ENCODE results near the gene PRSS57. TPM values are rescaled to one million over a fixed set of nuclear protein-coding genes. Genes with fewer than 3 reads are reported as not detected.
"Not testable (repeated sequence)": the region's sequence is repeated elsewhere in the genome, so short reads cannot be mapped to it uniquely, and the experiment has no call there.

The PRSS57 gene
- not detected for total RNA-seq

DNA sequence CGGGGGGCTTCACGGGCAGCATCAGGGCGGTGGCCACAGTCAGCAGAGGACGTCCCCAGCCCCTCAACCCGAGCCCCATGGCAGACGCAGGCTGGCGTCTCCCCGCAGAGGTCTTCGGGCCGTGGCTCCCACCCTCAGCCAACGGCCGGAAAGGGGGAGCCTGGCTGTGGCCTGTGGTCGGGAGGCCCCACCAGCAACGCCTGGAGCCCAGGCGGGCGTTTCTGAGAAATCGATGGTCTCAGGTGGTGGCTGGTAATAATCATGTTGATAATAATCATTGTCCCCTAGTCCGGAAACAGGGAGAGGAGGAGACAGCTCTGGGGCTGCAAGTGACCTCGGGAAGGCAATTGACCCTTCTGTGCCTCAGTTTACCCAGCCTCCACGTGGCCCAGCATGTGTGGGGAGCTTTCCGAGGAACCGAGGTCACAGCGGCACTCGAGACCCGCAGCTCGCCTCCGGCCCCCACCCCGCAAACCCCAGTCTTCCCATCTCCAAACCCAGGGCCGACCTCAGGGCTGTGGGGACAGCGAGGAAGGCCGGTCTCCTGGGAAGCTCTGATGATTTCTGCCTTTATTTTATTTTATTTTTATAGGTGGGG lies at the start of gene PRSS57:
Gene PRSS57 (minus strand): TSS at position 101 of the 598 bp plus-strand sequence. CDS start 22 bp downstream, at position 79.
- peaks cover 3% of the 10 kb centered on the region for H3K27me3 Mint-ChIP-seq
- no peak within 1 kb of the TSS for H3K27ac Mint-ChIP-seq
- H3K4me3 Mint-ChIP-seq: no peak within 1 kb of the TSS
- no peak for ATAC-seq (replicated peaks)
- no peaks in the 10 kb centered on the region for H3K4me1 Mint-ChIP-seq
- H3K36me3 Mint-ChIP-seq (ENCODE audit: low read depth): no peaks in the 10 kb centered on the region
- no peaks in the 10 kb centered on the region for H3K9me3 Mint-ChIP-seq

DNA sequence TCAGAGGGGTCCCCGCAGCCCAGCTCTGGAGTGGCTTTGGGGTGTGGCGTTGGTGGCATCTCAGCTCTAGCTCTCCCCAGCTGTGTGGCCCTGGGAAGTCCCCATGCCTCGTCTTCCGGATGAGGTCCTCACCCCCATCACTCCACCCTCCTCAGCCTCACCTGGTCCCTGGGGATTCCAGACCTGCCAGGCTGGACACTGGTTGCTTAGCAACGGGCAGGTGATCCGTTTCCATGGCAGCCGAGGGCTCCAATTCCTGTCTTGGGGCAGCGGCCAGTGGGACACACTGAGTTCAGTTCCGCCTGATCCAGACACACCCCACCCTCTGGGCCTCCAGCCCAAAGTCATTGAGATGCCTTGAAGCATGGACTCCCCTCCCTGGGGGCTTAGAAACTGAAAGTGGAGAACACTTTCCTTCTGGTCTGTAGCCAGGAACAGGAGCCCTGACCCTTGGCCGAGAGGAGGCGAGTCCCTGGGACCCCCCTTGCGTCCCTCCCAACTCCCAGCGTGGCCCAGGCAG lies 48.0 kb upstream of the PRSS57 start:
- no peak overlapping the region for H3K4me3 Mint-ChIP-seq
- ATAC-seq (replicated peaks): no peak
- no peaks in the 10 kb centered on the region for H3K9me3 Mint-ChIP-seq
- no peaks in the 10 kb centered on the region for H3K4me1 Mint-ChIP-seq
- no peak overlapping the region for H3K27ac Mint-ChIP-seq
- no peaks in the 10 kb centered on the region for H3K36me3 Mint-ChIP-seq (ENCODE audit: low read depth)
- no peaks in the 10 kb centered on the region for H3K27me3 Mint-ChIP-seq

DNA sequence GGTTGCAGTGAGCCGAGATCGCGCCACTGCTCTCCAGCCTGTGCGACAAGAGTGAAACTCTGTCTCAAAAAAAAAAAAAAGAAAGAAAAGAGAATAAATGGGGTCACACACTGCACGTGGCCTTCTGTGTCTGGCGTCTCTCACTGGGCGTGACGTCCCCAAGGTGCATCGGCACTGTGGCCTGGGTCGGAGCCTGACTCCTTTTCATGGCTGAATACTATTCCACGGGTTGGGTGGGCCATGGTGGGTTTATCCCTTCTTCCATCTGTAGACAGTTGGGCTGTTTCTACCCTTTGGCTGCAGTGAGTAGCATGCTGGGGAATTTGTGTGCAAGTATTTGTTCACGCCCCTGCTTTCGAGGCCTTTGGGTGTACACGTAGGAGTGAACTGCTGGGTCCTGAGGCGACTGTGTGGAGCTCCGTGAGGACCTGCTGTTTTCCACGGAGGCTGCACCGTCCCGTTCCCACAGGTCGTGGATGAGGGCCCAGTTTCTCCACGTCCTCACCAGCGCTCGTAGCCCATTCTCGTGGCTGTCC lies 47.4 kb upstream of the PRSS57 start:
- no peaks in the 10 kb centered on the region for H3K9me3 Mint-ChIP-seq
- no peaks in the 10 kb centered on the region for H3K36me3 Mint-ChIP-seq (ENCODE audit: low read depth)
- H3K27ac Mint-ChIP-seq: no peak overlapping the region
- ATAC-seq (replicated peaks): no peak
- no peak overlapping the region for H3K4me3 Mint-ChIP-seq
- no peaks in the 10 kb centered on the region for H3K27me3 Mint-ChIP-seq
- no peaks in the 10 kb centered on the region for H3K4me1 Mint-ChIP-seq

DNA sequence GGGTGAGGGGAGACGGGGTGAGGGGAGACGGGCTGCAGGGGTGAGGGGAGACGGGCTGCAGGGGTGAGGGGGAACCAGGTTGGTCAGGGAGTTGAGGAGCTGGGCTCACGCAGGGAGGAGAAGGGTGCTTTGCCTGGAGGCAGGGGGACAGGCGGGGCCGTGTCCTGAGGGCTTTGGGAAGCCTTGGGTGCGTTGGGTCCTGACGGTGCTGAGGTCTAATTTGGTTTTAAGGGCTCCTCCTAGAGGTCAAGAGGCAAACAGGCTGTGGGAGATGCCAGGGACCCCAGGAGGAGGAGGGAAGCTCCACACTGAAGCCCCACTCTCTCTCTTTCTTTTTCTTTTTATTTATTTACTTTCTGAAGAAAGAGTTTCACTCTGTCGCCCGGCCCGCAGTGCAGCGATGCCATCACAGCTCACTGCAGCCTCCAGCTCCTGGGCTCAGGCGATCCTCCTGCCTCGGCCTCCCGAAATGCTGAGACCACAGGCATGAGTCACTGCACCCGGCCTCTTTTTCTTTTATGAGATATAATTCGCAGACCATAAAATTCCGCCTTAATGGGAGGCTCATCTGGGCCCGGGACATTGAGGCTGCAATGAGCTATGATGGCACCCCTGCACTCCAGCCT lies 46.4 kb upstream of the PRSS57 start:
- Mint-ChIP-seq H3K36me3 (ENCODE audit: low read depth) (no peaks in the 10 kb centered on the region), H3K27ac (no peak overlapping the region), H3K9me3 (no peaks in the 10 kb centered on the region), H3K4me3 (no peak overlapping the region), H3K27me3 (no peaks in the 10 kb centered on the region), H3K4me1 (no peaks in the 10 kb centered on the region)
- no peak for ATAC-seq (replicated peaks)

DNA sequence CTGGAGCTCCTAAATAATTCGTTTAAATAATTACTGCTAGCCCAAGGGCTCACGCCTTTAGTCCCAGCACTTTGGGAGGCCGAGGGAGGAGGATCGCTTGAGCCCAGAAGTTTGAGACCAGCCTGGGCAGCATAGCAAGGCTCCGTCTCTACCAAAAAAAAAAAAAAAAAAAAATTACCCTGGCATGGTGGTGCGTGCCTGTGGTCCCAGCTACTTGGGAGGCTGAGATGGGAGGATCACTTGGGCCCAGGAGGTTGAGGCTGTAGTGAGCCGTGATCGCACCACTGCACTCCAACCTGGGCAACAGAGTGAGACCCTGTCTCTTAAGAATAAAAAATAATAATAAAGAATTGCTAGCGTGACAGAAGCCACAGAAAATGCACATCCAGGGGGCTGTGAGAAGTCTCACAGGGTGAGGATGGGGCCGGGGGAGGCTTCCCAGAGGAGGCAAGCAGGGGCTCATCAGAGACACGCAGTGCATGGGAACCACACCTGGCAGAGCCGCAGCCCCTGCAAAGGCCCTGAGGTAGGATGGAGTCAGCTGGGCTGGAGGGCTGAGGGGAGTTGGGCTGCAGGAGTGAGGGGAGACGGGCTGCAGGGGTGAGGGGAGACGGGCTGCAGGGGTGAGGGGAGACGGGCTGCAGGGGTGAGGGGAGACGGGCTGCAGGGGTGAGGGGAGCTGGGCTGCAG lies 45.7 kb upstream of the PRSS57 start:
- H3K27me3 Mint-ChIP-seq; H3K27ac Mint-ChIP-seq; H3K4me1 Mint-ChIP-seq; H3K9me3 Mint-ChIP-seq; H3K4me3 Mint-ChIP-seq; ATAC-seq (replicated peaks); H3K36me3 Mint-ChIP-seq (ENCODE audit: low read depth): not testable (repeated sequence)

DNA sequence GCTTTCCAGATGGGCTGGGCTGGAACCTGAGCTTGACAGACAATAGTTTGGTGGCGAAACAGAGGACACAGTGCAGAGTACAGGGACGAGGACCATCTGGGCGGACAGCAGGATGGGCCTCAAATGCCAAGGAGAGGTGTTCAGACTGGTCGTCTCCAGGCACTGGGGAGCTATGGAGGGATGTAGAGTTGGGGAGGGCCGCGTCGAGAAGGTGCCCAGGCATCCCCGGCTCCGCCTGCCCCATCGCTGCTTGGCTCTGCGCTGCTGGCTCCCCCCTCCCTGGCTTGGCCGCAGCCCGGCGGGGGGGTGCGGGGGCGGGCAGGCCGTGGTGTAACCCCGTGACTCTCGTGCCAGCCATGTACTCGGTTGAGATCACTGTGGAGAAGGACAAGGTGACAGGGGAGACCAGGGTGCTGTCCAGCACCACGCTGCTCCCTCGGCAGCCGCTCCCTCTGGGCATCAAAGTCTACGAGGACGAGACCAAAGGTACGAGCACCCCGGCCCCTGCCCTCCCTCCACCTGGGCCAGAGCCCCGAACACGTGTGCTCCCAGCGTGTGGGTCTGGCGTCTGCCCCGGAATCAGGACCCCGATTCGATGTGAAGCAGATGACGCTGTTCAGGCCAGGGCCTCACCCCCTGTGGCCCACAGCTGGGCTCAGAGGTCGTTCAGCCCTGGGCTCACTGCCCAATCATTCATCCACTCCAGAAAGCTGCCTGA lies 44.9 kb upstream of the PRSS57 start:
- H3K4me3 Mint-ChIP-seq: no peak overlapping the region
- H3K9me3 Mint-ChIP-seq: no peaks in the 10 kb centered on the region
- no peak overlapping the region for H3K27ac Mint-ChIP-seq
- no peaks in the 10 kb centered on the region for H3K36me3 Mint-ChIP-seq (ENCODE audit: low read depth)
- no peaks in the 10 kb centered on the region for H3K4me1 Mint-ChIP-seq
- H3K27me3 Mint-ChIP-seq: no peaks in the 10 kb centered on the region
- no peak for ATAC-seq (replicated peaks)

DNA sequence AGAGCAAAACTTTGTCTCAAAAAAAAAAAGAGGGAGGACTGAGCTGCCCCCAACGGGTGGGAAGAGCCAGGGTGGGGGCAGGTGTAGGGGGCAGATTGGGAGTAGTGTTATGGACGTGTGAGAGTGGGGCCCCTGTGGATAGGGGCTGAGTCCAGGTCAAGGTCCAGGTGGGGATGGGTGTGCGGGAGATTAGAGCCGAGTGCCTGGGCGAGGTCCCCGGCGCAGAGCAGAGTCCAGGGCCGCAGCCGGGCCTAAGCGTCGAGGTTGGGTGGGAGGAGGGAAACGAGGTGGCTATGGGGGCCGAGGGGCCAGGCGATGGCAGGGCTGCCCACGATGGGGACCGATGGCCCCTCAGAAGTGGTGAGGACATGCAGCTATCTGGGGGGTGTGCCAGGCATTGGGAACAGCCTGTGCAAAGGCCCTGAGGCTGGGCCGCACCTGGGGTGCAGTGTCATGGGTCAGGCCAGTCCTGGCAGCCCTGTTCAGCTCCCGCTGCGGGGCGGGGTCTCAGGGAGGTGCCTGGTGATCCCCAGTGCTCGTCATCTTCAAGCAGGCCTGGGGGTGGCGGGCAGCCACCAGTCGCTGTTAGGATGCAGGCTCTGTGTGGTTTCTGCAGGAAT lies 43.4 kb upstream of the PRSS57 start:
- no peaks in the 10 kb centered on the region for H3K27me3 Mint-ChIP-seq
- no peak overlapping the region for H3K4me3 Mint-ChIP-seq
- no peaks in the 10 kb centered on the region for H3K9me3 Mint-ChIP-seq
- ATAC-seq (replicated peaks): no peak
- H3K36me3 Mint-ChIP-seq (ENCODE audit: low read depth): no peaks in the 10 kb centered on the region
- no peaks in the 10 kb centered on the region for H3K4me1 Mint-ChIP-seq
- H3K27ac Mint-ChIP-seq: no peak overlapping the region

DNA sequence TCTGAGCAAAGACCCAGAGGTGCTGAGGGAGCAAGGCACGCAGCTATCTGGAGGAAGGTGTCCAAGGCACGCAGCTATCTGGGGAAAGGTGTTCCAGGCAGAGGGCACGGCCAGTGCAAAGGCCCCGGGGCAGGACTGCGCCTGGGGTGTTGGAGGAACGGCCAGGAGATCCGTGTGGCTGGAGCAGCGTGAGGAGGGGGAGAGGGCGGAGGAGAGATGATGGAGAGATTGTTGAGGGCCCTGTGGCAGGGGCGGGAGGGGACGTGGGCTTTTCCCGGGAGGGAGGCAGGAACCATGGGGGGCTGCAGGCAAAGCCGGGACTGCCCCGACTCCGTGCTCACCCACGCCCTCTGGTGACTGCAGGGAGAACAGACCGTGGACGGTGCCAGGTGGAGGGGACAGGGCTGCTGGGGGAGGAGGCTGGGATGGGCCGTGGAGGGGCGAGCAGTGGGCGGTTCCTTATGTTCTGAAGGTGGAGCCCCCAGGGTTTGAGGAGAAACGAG lies 42.4 kb upstream of the PRSS57 start:
- Mint-ChIP-seq H3K4me1 (peaks cover 5% of the 10 kb centered on the region), H3K27ac (no peak overlapping the region), H3K36me3 (ENCODE audit: low read depth) (no peaks in the 10 kb centered on the region), H3K9me3 (no peaks in the 10 kb centered on the region), H3K4me3 (no peak overlapping the region), H3K27me3 (no peaks in the 10 kb centered on the region)
- ATAC-seq (replicated peaks): peak; percentile 70

DNA sequence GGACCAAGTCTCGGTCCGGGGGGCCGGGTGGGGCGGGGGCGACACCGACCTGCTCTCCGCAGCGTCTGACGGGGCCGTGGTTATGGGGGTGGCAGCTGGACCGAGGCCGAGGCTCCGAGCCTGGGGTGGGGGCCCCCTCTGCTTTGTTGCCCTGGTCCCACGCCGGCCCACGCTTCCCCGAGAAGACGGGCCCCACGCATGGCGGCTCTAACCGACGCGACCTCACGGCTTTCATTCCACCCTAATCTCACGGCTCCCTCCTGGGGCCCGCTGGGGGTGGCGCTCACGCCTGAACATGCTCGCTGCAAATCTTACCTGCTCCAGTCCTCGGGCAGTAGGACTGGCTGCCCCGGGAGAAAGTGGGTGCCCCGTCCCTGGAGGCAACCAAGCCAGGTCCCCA lies 40.9 kb upstream of the PRSS57 start:
- ATAC-seq (replicated peaks): no peak
- Mint-ChIP-seq H3K9me3 (no peaks in the 10 kb centered on the region), H3K27me3 (no peaks in the 10 kb centered on the region), H3K36me3 (ENCODE audit: low read depth) (no peaks in the 10 kb centered on the region), H3K4me1 (peaks cover 5% of the 10 kb centered on the region), H3K27ac (no peak overlapping the region), H3K4me3 (no peak overlapping the region)

DNA sequence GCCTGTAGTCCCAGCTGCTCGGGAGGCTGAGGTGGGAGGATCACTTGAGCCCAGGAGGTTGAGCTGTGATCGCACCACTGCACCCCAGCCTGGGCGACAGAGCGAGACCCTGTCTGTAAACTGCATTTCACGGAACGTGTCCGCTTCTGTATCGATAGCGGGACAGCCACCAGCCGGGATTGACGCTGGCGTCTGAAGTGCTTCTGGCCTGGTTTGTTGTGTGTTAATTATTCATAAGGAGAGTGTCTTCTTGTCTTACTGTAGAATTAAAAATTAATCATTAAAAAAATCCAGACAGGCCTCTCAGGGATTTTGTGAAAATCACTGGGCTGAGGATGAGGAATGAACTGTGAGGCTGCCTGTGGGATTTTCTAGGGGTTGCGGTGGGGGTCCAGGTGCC lies 39.5 kb upstream of the PRSS57 start:
- Mint-ChIP-seq H3K27me3 (no peaks in the 10 kb centered on the region), H3K36me3 (ENCODE audit: low read depth) (no peaks in the 10 kb centered on the region), H3K9me3 (no peaks in the 10 kb centered on the region), H3K4me3 (no peak overlapping the region), H3K4me1 (peaks cover 5% of the 10 kb centered on the region), H3K27ac (no peak overlapping the region)
- ATAC-seq (replicated peaks): no peak

DNA sequence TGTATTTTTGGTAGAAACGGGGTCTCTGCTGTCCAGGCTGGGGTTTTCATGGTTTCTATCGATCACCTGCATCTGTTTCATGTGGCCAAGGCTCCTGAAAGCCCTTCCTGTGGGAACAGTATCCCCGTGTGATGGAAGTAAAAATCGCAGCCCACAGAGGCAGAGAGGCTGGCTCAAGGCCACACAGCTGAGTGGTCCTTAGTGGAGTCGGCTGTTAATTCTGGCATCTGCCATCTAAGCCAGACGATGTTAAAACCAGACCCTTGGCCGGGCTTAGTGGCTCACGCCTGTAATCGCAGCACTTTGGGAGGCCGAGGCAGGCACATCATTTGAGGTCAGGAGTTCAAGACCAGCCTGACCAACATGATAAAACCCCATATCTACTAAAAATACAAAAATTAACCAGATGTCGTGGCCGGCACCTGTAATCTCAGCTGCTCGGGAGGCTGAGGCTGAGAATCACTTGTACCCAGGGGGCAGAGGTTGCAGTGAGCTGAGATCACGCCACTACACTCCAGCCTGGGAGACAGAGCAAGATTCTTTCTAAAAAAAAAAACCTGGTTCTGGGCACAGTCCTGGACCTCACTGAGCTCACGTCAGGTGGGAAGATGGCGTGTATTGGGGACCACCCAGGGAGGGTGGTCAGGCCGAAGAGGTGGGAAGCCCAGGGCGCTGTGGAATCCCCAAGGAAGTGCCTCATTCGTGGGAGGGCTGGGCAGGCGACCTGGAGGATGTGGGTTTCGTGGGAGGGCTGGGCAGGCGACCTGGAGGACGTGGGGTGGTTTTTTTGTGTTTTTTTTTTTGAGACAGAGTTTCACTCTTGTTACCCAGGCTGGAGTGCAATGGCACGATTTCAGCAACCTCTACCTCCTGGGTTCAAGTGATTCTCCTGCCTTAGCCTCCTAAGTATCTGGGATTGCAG lies 37.2 kb upstream of the PRSS57 start:
- Mint-ChIP-seq H3K4me1 (peaks cover 5% of the 10 kb centered on the region), H3K9me3 (no peaks in the 10 kb centered on the region), H3K27me3 (no peaks in the 10 kb centered on the region), H3K4me3 (no peak overlapping the region), H3K36me3 (ENCODE audit: low read depth) (no peaks in the 10 kb centered on the region), H3K27ac (no peak overlapping the region)
- no peak for ATAC-seq (replicated peaks)

DNA sequence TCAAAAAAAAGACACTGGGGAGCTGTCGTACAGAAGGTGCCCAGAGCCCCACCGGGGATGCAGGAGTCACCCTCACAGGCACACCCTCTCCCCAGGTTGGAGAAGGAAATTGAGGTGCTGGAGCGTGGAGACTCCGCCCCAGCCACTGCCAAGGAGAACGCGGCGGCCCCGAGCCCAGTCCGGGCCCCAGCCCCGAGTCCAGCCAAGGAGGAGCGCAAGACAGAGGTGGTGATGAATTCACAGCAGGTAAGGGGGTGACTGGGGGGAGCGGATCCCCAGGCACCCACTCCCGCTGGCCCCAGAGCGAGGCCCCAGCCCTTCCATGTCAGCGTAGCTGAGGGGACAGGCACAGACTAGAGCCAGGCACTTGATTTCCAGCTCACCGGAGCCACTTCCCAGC lies 35.7 kb upstream of the PRSS57 start:
- Mint-ChIP-seq H3K4me3 (no peak overlapping the region), H3K9me3 (no peaks in the 10 kb centered on the region), H3K27me3 (no peaks in the 10 kb centered on the region), H3K36me3 (ENCODE audit: low read depth) (no peaks in the 10 kb centered on the region), H3K27ac (no peak overlapping the region), H3K4me1 (peaks cover 5% of the 10 kb centered on the region)
- ATAC-seq (replicated peaks): no peak

DNA sequence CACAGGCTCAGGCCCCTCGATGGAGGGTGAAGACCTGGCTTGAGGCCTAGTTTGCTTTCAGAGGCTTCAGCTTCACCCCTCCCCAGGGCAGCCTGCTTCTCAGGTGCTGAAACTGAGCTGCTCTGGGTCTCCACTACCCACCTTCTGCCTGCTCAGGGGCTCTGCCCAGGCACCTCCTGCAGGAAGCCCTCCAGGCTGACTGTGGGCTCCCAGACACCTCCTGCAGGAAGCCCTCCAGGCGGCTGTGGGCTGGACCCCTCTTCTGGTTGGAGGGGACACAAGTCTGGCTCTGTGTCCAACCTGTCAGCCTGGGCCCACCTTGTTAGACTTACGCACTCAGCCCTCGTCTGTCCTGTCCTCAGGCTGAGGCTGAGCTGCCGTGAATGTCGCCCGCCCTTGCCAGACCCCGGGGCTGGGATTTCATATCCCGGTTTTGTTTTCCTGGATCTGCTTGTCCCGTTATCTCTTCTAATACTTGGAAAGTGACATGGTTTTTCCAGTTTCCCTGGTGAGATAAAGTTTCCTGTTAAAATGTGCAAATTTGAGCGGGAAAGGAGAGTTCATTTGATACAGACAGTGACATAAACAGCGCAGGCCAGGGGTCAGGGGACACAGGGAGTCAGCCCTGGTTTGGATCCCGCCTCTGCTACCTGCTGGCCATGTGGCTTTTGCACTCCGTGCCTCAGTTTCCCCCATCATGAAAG lies 34.9 kb upstream of the PRSS57 start:
- Mint-ChIP-seq H3K4me1 (peaks cover 5% of the 10 kb centered on the region), H3K27me3 (no peaks in the 10 kb centered on the region), H3K4me3 (no peak overlapping the region), H3K9me3 (no peaks in the 10 kb centered on the region), H3K27ac (no peak overlapping the region), H3K36me3 (ENCODE audit: low read depth) (no peaks in the 10 kb centered on the region)
- no peak for ATAC-seq (replicated peaks)

All from activated T-helper 17 cell treated with anti-CD3 and anti-CD28 coated beads, Interleukin-2, amount 50 U/mL, for 72 hours (primary cell).